ENCODE data around the gene TMEM63B. TPM values are rescaled to one million over a fixed set of nuclear protein-coding genes. Genes with fewer than 3 reads are reported as not detected.
A peak's percentile ranks its signal among the peaks of the same experiment; 100 is the strongest.

TMEM63B gene
- total and polyA plus RNA-seq, 9 of the 15 experiments (the other 6 are each of a cell fraction or from before 2014, with no cell fraction given) = 0.14 to 39.4 (median 14.4) TPM

DNA sequence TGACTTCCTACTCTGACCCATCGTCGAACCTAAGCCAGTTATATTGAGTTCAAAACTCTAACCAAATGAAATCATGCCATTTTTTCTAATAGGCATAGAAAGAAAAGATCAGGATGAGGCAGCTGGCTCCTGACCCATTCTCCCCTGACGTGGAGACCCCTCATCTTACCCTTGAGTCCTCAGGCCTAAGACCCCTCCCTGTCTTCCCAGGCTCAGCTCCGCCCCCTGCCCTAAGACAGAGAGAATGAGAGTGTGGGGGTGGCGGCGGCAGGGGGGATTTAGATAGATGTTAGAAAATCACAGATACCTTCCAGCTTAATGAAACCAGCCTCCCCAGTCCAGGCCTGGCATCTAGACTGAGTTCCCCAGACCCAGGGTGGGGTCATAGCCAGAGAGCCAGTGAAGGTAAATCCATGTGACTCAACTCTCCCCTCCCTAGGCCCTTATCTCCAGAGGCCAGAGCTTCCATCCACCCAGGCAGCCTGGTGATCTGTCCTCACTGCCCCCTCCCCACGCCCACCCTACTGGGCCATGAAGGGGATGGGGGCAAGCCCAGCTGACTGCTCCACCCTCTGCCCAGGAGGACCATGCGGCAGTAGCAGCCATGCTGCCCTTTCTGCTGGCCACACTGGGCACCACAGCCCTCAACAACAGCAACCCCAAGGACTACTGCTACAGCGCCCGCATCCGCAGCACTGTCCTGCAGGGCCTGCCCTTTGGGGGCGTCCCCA is 6.8 kb downstream of the TMEM63B start (continued):
- no peak for TF ChIP-seq ZNF449 (CRISPR knock-in tag; IDR thresholded peaks at IDR 0.05)
- no peak for TF ChIP-seq ZHX1 (conservative IDR thresholded peaks at IDR 0.05; ENCODE audit: low read length)
- no peak for TF ChIP-seq ZNF124 (CRISPR knock-in tag; IDR thresholded peaks at IDR 0.05)
- TF ChIP-seq SLC30A9 (CRISPR knock-in tag; IDR thresholded peaks at IDR 0.05) = no peak
- TF ChIP-seq, protein P1, sequence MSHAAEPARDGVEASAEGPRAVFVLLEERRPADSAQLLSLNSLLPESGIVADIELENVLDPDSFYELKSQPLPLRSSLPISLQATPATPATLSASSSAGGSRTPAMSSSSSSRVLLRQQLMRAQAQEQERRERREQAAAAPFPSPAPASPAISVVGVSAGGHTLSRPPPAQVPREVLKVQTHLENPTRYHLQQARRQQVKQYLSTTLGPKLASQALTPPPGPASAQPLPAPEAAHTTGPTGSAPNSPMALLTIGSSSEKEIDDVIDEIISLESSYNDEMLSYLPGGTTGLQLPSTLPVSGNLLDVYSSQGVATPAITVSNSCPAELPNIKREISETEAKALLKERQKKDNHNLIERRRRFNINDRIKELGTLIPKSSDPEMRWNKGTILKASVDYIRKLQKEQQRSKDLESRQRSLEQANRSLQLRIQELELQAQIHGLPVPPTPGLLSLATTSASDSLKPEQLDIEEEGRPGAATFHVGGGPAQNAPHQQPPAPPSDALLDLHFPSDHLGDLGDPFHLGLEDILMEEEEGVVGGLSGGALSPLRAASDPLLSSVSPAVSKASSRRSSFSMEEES (CRISPR knock-in tag; IDR thresholded peaks at IDR 0.05) = no peak
- TF ChIP-seq MTF1 (CRISPR knock-in tag; IDR thresholded peaks at IDR 0.05; ENCODE audit: borderline replicate concordance) = no peak
- TF ChIP-seq EP300 (IDR thresholded peaks at IDR 0.05; ENCODE audit: low read length) = peak; percentile 87
- TF ChIP-seq MAFG (tag; conservative IDR thresholded peaks at IDR 0.05) = no peak
- no peak for TF ChIP-seq NR2F6 (CRISPR knock-in tag; IDR thresholded peaks at IDR 0.05)
- no peak for TF ChIP-seq RBM17 (IDR thresholded peaks at IDR 0.05; ENCODE audit: borderline replicate concordance, low read depth, low read length)
- no peak for TF ChIP-seq GTF3C2 (IDR thresholded peaks at IDR 0.05; ENCODE audit: borderline replicate concordance, extremely low read depth, insufficient read length)
- no peak for TF ChIP-seq ZNF551 (CRISPR knock-in tag; IDR thresholded peaks at IDR 0.05)
- no peak for TF ChIP-seq ZBTB12 (CRISPR knock-in tag; IDR thresholded peaks at IDR 0.05)
- no peak for TF ChIP-seq FOXP1 (CRISPR knock-in tag; IDR thresholded peaks at IDR 0.05)
- peak; percentile 52; the same call in 1 of the 2 replicates for TF ChIP-seq ZNF589 (CRISPR knock-in tag; IDR thresholded peaks at IDR 0.05; ENCODE audit: low read depth)
- no peak for TF ChIP-seq POLR3G (IDR thresholded peaks at IDR 0.05; ENCODE audit: extremely low read depth, insufficient read length, insufficient replicate concordance)
- no peak for TF ChIP-seq MEF2D (tag; conservative IDR thresholded peaks at IDR 0.05; ENCODE audit: low read depth)
- TF ChIP-seq TAF15 (IDR thresholded peaks at IDR 0.05; ENCODE audit: low read depth, low read length) = no peak
